SJSA1 (cell line): ENCODE results near the gene ENG. TPM values are rescaled to one million over a fixed set of nuclear protein-coding genes. Genes with fewer than 3 reads are reported as not detected.

ENCODE experiments used
- DNase-seq, 2 experiments: peaks; one replicate each; pipeline ENCODE4 v3.0.0-alpha.2; 2015 to 2020; ENCODE audit warnings: low spot score in 2 of 2, low read depth in 1 of 2
- H3K27ac ChIP-seq: fragments of 250-450 bp; sonication (Bioruptor Pico); 2 replicates; pipeline ENCODE4 v1.5.1; 2020; ENCODE audit warnings: mild to moderate bottlenecking, moderate library complexity
- H3K27me3 ChIP-seq: fragments of 250-450 bp; sonication (Bioruptor Pico); replicated peaks from 2 replicates; pipeline ENCODE4 v1.5.1; 2020; ENCODE audit warnings: mild to moderate bottlenecking, moderate library complexity
- H3K36me3 ChIP-seq: fragments of 250-450 bp; sonication (Bioruptor Pico); 2 replicates; pipeline ENCODE4 v1.5.1; 2020; ENCODE audit warnings: mild to moderate bottlenecking
- H3K4me1 ChIP-seq: fragments of 250-450 bp; sonication (Bioruptor Pico); replicated peaks from 2 replicates; pipeline ENCODE4 v1.6.1; 2021; ENCODE audit warnings: mild to moderate bottlenecking
- H3K4me3 ChIP-seq: fragments of 250-450 bp; sonication (Bioruptor Pico); 2 replicates; pipeline ENCODE4 v1.5.1; 2020; ENCODE audit warnings: mild to moderate bottlenecking
- H3K9me3 ChIP-seq: fragments of 250-450 bp; sonication (Bioruptor Pico); replicated peaks from 2 replicates; pipeline ENCODE4 v1.5.1; 2020; ENCODE audit warnings: mild to moderate bottlenecking
- total RNA-seq: library from RNA; depleted of rRNA; stranded (reverse); fragments of >200 nt; shearing (Covaris generic); gene quantifications from 2 replicates; pipeline ENCODE4 v1.2.3, GENCODE V29; 2014

Gene ENG
- total RNA-seq, 1 experiment from 2014 or later = 8.7 TPM

DNA sequence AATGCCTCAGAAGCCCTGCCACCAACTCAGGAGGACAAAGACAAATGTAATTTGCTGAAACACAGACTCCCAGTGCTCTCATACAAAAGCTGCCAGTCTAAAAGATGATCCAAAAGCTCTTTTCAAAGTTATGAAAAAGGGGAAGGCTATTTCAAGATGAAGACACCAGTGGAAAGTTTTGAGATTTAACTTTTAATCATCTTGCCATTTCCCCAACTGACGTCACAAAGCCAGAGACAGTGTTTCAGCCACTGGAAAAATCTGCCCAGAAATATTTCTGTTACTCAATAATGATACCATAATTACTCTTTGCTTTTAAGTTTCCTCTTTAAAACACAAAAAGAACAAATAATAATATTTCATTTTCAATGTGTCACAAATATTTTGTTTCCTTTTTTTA, 20.9 kb downstream of the ENG start:
- Histone ChIP-seq H3K9me3 (no peaks in the 10 kb centered on the region), H3K36me3 (peaks cover 16% of the 10 kb centered on the region), H3K27me3 (no peaks in the 10 kb centered on the region), H3K4me3 (no peak overlapping the region), H3K27ac (no peak overlapping the region), H3K4me1 (peaks cover 36% of the 10 kb centered on the region)
- no peak for DNase-seq

DNA sequence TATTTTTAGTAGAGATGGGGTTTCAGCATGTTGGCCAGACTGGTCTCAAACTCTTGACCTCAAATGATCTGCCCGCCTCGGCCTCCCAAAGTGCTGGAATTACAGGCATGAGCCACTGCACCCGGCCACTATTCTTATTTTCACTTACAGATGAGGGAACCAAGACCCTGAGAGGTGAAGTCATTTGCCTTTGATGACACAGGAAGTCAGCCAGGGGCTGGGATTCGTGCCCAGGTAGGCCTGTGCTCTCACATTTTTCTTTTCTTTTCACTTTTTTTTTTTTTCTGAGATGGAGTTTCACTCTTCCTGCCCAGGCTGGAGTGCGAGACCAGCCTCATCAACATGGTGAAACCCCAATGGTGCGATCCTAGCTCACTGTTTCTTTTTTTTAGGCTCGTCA, 22.2 kb downstream of the ENG start:
- DNase-seq = no peak
- Histone ChIP-seq H3K36me3 (peaks cover 22% of the 10 kb centered on the region), H3K27ac (no peak overlapping the region), H3K9me3 (no peaks in the 10 kb centered on the region), H3K4me1 (peaks cover 23% of the 10 kb centered on the region), H3K27me3 (no peaks in the 10 kb centered on the region), H3K4me3 (no peak overlapping the region)

DNA sequence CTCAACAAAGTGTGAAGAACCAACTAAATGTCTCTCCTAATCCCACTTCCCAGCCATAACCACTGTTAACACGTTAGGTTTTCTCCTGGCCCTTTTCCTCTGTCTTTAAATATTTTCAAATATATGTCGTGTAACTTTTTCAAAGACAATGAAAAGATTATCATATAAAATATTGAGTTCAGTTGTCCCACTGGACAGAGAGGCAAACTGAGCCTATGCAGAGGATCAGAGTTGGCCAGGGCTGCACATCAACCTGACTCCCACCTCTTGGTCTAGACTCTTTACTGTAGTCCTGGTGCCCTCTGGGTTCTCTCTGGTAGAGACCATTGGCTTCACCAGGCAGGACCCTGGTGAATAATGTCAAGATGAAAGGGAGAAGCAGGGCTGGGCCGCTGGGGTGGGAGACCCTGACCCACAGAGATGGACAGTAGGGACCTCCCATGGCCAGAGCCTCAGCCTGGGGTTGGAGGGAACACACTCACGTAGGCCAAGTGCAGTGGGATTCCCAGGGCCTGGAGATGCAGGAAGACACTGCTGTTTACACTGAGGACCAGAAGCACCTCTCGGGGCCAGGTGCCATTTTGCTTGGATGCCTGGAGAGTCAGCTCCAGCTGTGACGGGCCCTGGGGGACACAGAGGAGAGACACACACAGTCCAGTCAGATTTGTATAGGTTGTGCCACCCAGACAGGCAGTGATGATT, 25.1 kb downstream of the ENG start:
- H3K4me1 ChIP-seq = no peaks in the 10 kb centered on the region
- H3K27ac ChIP-seq = no peak overlapping the region
- no peak overlapping the region for H3K4me3 ChIP-seq
- no peak for DNase-seq
- H3K27me3 ChIP-seq = no peaks in the 10 kb centered on the region
- no peaks in the 10 kb centered on the region for H3K9me3 ChIP-seq
- peaks cover 40% of the 10 kb centered on the region for H3K36me3 ChIP-seq

DNA sequence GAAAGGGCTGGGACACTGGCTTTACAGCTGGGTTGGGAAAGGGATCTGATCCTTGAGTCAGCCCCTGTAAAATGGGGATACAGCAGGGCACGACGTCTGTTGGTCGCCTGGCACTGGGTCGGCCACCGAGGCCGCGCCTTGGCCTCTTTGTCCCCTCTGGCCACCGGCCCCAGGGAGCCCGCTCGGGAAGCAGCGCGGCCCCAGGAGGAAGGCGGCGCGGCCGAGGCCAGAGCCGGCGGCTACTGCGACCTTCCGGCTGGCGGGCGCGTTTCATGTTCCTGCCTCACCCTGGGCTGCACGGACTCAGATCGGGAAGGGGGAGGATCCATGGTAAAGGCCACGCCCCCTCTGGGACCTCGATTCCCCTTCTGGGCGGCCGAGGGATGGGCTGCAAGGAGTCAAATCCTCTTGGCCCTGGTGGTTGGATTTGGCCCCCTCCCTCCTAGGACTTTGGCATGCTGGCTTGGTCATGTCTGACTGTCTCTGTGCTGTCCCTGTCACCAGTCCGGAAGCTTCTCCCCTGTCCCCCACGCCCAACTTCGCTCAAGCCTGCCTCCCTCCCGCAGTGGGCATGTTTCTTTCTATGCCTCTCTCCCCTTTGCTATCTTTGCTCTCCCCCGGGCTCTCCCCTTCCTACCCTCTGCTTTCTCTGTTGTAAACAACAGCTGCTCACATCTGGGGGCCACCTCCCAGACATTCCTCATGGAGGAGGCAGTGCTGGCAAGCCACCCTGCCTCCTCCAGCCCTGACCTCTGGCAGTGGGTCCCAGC, 26.0 kb downstream of the ENG start:
- Histone ChIP-seq H3K36me3 (peaks cover 47% of the 10 kb centered on the region), H3K9me3 (no peaks in the 10 kb centered on the region), H3K4me3 (no peak overlapping the region), H3K27ac (no peak overlapping the region), H3K4me1 (no peaks in the 10 kb centered on the region), H3K27me3 (no peaks in the 10 kb centered on the region)
- no peak for DNase-seq

DNA sequence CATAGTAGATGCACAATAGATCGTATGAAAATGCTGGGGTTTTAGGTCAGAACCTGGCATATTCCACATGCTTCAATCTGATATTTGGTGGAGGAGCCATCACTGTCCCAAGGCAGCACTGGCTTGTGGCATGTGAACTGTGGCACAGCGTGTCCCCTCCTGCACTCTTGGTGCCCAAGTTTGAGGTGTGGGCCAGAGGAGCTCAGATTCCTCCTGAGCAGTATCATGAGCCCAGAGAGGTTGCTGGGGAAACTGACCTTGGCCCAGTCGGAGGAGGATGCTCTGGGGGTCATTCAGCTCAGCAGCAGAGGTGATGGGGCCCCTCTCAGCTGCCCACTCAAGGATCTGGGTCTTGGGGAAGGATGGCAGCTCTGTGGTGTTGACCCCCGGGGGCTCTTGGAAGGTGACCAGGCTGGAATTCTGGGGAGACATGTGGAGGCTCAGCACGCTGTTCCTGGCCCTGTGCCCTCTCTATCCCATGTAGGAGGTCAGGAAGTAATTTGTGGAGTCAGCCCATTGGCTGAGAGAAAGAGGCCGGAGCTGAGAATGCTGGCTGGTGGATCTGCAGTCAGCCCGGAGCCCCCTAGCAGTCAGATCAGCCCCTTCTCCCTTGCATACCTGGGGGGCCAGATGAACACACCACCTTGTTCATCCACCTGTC, 28.1 kb downstream of the ENG start:
- H3K27ac ChIP-seq = no peak overlapping the region

DNA sequence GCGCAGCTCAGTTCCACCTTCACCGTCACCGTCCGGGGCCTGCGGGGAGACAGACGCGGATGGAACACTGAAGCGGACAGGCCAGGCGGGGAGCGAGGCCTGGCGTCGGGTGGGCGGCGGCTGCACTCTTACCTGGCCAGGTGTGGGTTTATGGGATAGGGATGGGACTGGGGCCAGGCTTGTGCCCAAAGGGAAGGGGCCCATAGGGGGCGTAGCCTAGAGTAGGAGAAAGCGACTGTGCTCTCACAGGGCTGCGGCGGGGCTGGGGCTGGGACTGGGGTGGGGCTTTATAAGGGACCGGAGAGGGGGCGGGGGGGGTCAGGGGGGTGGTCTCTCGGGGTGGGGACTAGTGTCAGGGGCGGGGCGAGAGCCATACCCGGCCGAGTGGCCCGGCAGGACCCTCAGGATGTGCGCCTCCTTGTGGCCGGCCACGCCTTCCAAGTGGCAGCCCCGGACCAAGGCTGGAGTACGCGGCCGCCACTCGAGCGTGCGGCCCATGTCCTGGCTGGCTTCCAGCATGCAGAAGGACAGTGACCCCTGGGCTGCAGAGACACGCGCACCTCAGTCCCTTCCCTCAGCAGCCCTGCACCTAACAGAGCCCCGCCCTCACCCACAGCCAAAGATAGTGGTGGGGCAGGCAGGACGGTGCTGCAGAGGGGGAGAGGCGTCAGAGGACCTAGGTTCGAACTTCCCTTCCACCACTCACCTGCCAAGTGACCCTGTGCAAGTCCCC, 29.0 kb downstream of the ENG start:
- Histone ChIP-seq H3K4me3 (no peak overlapping the region), H3K9me3 (no peaks in the 10 kb centered on the region), H3K27ac (no peak overlapping the region), H3K36me3 (peaks cover 48% of the 10 kb centered on the region), H3K27me3 (no peaks in the 10 kb centered on the region), H3K4me1 (no peaks in the 10 kb centered on the region)
- no peak for DNase-seq

More for the DNA sequence above, 28.1 kb downstream of the ENG start:
- Histone ChIP-seq H3K4me3 (no peak overlapping the region), H3K4me1 (no peaks in the 10 kb centered on the region), H3K9me3 (no peaks in the 10 kb centered on the region), H3K36me3 (peaks cover 44% of the 10 kb centered on the region), H3K27me3 (no peaks in the 10 kb centered on the region)
- DNase-seq = no peak

DNA sequence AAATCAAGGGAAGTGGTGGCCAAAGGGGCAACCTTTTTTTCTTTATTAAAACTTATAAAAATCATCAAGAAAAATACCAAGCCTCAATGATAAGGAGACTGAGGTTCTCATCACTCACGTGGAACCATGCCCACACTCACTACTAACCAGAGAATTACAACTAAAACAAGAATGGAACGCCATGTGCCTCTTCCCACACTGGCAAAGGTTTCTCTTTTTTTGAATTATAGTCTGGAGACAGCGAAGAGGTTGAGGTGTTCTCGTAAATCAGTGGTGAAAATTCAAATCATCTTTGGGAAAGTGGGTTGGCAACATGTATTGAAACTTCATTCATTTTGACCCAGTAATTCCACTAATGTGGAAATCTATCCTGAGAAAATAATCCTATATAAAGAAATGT, 32.4 kb downstream of the ENG start:
- no peaks in the 10 kb centered on the region for H3K9me3 ChIP-seq
- H3K4me3 ChIP-seq = no peak overlapping the region
- H3K4me1 ChIP-seq = no peaks in the 10 kb centered on the region
- no peaks in the 10 kb centered on the region for H3K27me3 ChIP-seq
- DNase-seq = no peak
- no peak overlapping the region for H3K27ac ChIP-seq
- peaks cover 55% of the 10 kb centered on the region for H3K36me3 ChIP-seq

DNA sequence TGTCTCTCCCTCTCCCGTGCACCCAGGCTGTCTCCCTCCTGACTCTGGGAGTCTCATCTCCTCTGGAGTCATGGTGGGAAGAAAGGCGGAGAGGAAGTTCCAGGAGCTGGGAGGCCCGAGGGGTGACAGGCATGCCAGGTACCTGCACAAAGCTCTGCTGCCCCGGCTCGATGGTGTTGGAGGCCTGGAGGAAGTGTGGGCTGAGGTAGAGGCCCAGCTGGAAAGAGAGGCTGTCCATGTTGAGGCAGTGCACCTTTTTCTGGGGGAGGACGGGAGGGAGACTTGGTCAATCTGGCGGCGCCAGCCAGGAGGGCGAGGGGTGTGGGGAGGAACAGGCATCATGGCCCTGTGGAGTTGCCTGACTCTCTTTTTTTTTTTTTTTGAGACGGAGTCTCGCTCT, 35.9 kb downstream of the ENG start:
- no peaks in the 10 kb centered on the region for H3K27me3 ChIP-seq
- no peaks in the 10 kb centered on the region for H3K9me3 ChIP-seq
- DNase-seq = no peak
- H3K4me1 ChIP-seq = no peaks in the 10 kb centered on the region
- H3K4me3 ChIP-seq = no peak overlapping the region
- no peak overlapping the region for H3K27ac ChIP-seq
- peaks cover 61% of the 10 kb centered on the region for H3K36me3 ChIP-seq

DNA sequence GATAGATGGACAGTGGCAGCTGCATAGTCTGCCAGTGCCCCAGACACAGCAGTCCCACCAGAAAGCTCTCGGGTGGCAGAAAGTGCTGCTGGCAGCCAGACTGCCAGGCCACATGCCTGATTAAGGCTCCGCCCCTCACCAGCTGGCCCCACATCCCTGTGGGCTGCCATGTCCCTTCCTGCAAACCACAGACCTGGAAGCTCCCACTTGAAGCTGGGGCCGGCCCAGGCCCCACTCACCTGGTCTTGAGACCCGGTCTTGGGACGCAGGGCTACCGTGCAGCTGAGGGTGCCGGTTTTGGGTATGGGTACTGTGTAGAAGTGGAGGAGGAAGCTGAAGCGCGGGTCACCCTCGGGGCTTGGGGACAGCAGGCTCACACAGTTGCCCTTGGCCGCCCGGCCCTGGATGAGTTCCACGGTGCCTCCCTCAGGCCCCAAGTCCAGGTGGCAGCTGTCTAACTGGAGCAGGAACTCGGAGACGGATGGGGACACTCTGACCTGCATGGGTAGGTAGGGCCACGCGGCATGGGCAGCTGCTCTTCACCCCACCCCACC, 36.5 kb downstream of the ENG start:
- Histone ChIP-seq H3K4me3 (no peak overlapping the region), H3K9me3 (no peaks in the 10 kb centered on the region), H3K4me1 (no peaks in the 10 kb centered on the region), H3K27ac (no peak overlapping the region), H3K27me3 (no peaks in the 10 kb centered on the region), H3K36me3 (peaks cover 67% of the 10 kb centered on the region)
- no peak for DNase-seq

DNA sequence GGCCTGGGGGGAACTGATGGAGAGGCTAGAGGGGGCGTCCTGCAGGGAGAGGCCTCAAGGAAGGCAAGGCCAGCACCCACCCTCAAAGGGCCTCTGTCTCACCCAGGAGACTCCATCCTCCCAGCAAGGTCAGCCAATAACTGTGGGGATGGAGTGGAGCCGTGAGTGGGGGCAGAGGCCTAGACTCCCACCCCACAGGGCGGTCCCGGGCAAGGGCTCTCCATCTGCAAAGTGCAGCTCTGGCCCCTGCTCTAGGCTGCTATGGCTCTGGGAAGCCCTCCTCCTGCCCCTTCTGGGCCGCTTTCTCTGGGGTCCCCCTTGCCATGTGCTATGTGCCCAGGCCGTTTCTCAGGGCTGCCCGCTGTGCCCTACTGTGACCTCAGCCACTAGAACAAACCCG, 37.7 kb downstream of the ENG start:
- Histone ChIP-seq H3K9me3 (no peaks in the 10 kb centered on the region), H3K27ac (no peak overlapping the region), H3K4me3 (no peak overlapping the region), H3K36me3 (peaks cover 74% of the 10 kb centered on the region), H3K27me3 (no peaks in the 10 kb centered on the region), H3K4me1 (no peaks in the 10 kb centered on the region)
- no peak for DNase-seq

DNA sequence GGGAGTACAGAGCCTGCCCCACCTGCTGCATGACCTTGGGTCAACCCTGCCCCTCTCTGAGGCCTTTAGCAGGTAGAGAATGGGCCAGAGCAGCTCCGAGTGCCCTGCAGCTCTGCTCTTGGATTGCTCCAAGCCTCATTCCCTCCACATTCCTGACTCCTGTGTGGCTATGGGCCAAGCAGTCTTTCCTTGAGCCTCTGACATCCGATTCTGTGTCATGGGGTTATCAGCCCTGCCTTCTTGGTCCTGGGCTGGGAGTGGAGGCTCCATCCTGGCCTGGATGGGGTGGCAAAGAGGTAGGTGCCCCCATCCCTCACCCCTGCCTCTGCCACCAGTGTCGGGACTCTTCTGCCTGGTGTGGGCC, 38.1 kb downstream of the ENG start:
- no peaks in the 10 kb centered on the region for H3K9me3 ChIP-seq
- no peak overlapping the region for H3K4me3 ChIP-seq
- no peaks in the 10 kb centered on the region for H3K4me1 ChIP-seq
- H3K27ac ChIP-seq = no peak overlapping the region
- no peak for DNase-seq
- H3K36me3 ChIP-seq = peaks cover 78% of the 10 kb centered on the region
- H3K27me3 ChIP-seq = no peaks in the 10 kb centered on the region

DNA sequence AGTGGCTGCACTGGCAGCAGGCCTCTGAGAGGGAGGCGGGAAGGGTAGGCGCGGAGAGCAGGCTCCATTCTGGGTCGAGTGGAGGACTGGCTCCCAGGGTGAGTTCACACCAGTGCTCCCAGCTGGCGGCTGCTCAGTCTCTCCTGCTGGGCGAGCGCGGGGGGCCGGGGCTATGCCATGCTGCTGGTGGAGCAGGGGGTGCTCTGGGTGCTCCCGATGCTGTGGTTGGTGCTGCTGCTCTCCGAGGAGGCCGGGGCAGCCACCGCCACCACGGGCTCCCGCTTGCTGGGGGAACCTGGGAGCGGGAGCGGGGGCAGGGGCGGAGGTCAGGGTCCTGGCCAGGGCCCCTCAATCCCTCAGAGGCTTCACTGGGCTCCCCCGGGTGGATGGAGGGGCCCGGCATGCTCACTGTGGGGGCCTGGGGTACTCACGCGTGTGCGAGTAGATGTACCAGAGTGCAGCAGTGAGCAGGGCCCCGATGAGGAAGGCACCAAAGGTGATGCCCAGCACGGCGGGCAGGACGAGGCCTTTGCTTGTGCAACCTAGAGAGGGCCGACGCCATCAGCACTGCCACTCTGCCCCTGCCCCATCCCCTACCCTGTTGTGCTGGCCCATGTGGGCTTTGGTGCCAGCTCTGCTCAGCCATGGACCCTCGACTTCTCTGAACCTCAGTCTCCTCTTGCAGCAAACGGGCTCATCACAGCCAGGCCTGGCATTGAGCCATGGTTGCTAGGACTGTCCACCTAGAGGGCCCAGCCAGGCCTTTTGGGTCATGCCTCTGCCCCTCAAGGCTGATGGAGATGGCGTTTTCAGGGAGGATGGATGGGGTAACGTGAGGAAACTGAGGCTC, 38.7 kb downstream of the ENG start:
- no peaks in the 10 kb centered on the region for H3K27me3 ChIP-seq
- H3K9me3 ChIP-seq = no peaks in the 10 kb centered on the region
- peaks cover 75% of the 10 kb centered on the region for H3K36me3 ChIP-seq
- H3K4me3 ChIP-seq = no peak overlapping the region
- H3K4me1 ChIP-seq = no peaks in the 10 kb centered on the region
- no peak overlapping the region for H3K27ac ChIP-seq
- no peak for DNase-seq
